Kasumi-1 (cell line): Measurements from ENCODE around the gene POMGNT1.

Experiments
- DNase-seq, 2 experiments: peaks; one replicate each; lab custom pipeline; 2025; lab: John Stamatoyannopoulos, UW

Gene POMGNT1

GRCh38 chr1:46183079-46183847 is 15.0 kb downstream of the POMGNT1 start:
- DNase-seq: peak in 1 of 2 experiments; percentile 10

DNA sequence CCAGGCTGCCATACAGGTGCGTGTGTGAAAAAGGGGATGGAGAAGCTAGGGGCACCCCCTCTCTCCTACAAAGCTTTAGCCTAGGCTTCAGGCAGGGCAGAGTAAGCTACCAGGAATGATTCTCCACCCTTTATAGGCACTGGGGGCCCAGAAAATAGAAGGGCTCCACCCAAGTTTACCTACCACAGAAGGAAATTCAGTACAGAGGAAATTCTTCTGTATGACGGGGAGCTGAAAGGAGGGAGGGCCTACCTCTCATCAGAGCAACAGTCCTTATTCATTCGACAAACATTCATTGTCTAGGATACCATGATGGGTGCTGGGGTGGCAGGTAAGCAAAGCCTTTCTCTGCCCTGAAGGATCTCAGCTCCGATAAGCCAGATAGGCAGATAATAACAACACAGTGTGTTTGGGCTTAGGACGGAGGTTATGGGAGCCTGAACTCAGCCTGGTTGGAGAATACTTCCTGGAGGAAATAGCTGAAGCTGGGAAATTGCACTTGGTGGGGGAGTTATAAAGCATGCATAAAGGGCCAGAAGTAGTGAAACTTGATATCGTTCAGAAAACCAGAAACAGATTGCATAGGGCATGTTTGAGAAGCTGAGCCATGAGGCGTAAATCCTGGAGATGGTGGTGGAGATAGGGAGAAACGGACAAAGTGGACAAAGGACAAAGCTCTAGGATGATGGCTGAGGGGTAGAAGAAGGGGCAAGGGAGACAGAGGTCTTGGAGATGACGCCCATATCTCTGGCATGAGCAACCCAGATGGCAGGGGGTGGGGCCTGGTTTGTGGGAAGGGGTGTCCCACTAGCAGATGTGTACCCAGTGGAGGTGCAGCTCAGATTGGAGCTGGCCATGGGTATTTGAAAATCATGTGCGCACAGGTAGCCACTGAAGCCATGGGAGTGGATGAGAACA is 16.6 kb downstream of the POMGNT1 start:
- DNase-seq: no peak

DNA sequence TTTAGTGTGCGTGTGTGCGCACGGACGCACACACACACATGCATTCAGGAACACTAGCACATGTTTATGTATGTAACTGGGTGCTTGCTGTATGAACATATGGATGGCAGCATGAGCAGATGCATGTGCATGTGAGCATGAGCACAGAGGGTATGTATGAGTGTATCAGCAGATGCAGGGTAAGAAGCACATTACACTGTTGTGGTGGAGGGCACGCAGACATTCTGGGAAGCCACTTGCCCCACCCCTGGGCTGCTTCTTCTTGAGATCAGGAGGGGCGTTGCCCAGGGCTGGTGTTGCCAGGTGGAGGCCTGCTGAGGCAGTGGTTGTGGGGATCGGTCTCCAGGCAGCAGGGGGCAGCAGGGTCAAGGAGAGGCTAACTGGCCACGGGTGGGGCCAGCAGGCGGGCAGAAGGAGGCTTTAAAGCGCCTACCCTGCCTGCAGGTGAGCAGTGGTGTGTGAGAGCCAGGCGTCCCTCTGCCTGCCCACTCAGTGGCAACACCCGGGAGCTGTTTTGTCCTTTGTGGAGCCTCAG is 18.1 kb downstream of the POMGNT1 start:
- no peak for DNase-seq

- peak; percentile 76 to 88 for DNase-seq
These were observed 18.8 kb downstream of the POMGNT1 start for GRCh38 chr1:46179138-46180081.

- no peak for DNase-seq
These were observed 21.9 kb downstream of the POMGNT1 start, which contains the start of gene P3R3URF for GRCh38 chr1:46176211-46176865. TSS of gene P3R3URF (minus strand) at chr1:46176488. CDS start at chr1:46176471, 17 bp downstream.

DNA sequence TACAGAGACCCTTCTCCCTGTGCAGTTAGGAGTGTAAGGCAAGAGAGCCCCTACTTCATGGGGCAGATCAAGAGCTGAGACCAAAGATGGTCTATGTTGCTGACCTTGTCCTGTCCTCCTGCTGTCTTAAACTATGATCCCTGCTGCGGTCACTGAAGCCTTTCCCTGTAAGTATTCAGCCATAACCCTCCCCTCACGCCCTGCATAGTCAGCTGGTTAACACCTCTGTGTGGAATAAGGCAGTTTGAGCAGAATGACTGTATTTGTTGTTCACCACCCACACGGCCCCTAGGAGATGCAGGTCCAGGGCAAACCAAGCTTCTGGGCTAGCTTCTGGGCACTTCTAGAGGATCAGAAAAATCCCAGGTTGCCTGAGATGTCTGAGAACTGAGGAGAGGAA is 23.0 kb downstream of the POMGNT1 start:
- no peak for DNase-seq

- no peak for DNase-seq
These were observed 23.6 kb downstream of the POMGNT1 start, which contains the start of gene TSPAN1 for GRCh38 chr1:46174448-46175231. TSS of gene TSPAN1 (plus strand) at chr1:46175087. CDS start at chr1:46181108, 6,021 bp downstream.

DNA sequence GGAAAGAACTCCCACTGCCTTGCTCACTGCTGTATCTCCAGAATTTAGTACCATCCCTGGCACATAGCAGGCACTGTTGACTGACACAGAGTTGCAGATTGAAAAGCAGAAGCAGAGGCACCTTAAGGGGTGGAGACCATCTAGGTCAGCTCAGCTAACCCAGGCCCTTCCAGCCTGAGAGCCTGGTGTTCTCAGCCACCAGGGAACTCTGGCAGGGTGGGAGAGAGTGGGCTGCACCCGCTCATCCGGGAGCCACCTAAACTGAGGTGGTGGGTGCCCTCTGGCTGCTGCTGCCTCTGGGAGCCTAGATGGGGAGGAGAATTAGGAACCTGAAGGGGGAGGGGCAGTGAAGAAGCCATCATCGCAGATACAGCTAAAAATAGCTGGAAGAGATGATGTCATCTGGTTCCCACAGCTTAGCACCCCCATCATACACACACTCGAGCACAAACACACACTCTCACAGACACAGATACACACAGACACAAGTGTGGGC is 24.8 kb downstream of the POMGNT1 start:
- DNase-seq: peak; percentile 18 to 32

DNA sequence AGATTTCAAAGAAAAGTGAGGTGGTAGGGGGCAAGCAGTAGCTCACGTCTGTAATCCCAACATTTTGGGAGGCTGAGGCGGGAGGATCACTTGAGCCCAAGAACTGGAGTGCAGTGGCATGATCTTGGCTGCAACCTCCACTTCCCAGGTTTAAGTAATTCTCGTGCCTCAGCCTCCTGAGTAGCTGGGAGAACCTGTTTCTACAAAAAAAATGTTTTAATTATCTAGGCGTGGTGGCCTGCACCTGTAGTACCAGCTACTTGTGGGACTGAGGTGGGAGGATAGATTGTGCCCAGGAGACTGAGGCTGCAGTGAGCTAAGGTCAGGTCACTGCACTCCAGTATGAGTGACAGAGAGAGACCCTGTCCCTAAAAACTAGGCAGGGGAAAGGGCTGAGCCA is 25.9 kb downstream of the POMGNT1 start:
- no peak for DNase-seq

- no peak for DNase-seq
These were observed 26.4 kb downstream of the POMGNT1 start for GRCh38 chr1:46171871-46172270.

DNA sequence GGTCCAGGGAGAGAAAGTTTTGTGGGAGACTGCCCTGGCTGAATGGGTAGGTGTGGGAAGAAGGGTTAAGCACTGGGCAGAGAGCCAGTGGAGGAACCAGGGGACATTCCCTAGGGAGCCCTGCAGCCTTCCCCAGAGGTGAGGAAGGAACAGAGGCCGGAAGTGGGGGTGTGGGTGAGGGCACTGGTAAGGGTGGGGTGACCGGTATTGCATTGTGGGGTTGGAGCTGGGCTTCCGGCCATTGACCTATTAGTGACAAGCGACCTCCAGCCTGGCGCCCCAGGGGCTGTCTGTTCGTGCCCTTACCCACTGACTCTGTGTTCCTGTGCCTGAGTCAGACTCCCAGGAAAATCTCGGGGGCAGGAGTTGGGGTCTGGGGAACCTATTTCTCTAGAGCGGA is 26.9 kb downstream of the POMGNT1 start:
- no peak for DNase-seq

GRCh38 chr1:46169811-46170454 is 28.3 kb downstream of the POMGNT1 start:
- DNase-seq: no peak

GRCh38 chr1:46168477-46168876 is 29.8 kb downstream of the POMGNT1 start:
- no peak for DNase-seq

DNA sequence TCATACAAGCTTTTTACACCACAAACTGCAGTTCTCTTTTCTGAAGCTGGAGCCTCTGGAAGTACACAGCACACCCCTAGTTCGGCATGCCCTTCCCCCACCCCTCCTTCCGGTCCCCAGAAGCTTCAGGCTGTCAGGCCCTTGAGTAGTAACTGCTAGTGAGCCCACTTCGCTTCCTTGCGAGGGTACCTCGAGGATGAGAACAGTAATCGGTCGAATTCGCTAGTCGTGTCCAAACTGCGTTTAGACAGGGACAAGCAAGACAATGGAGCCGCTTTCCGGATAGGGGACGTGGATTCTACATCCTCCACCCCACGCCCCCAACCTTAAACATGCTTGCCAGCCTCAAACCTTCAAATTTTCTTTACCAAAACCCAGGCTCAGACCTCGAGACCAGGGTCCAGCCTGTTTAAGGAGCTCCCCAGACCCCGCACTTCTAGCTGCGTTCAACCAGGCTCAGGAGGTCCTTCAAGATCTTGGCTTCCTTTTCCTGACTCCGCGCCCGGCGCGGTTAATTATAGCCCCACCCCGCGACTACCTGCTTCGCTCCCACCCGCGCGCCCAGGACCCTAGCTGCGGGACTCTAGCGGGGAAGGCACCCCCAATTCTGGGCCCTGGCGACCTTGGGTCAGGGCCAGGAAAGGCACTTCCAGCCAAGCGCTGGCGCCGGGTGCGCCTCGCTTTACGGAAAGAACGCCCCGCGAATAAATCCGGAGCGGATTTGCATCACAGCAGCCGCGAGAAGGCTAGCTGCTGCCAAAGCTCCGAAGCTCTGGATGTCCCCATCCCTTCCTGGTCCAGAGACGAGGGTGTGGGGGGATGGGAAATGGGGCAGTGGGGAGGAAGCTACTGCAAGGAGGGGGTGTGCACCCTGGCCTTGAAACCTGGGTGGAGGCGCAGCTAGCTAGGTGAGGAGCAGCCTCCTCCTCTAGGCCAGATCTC is 31.4 kb downstream of the POMGNT1 start:
- DNase-seq: peak; percentile 17 to 35

- no peak for DNase-seq
These were observed 38.0 kb downstream of the POMGNT1 start for GRCh38 chr1:46160212-46160611.

GRCh38 chr1:46159516-46159915 is 38.7 kb downstream of the POMGNT1 start:
- no peak for DNase-seq

DNA sequence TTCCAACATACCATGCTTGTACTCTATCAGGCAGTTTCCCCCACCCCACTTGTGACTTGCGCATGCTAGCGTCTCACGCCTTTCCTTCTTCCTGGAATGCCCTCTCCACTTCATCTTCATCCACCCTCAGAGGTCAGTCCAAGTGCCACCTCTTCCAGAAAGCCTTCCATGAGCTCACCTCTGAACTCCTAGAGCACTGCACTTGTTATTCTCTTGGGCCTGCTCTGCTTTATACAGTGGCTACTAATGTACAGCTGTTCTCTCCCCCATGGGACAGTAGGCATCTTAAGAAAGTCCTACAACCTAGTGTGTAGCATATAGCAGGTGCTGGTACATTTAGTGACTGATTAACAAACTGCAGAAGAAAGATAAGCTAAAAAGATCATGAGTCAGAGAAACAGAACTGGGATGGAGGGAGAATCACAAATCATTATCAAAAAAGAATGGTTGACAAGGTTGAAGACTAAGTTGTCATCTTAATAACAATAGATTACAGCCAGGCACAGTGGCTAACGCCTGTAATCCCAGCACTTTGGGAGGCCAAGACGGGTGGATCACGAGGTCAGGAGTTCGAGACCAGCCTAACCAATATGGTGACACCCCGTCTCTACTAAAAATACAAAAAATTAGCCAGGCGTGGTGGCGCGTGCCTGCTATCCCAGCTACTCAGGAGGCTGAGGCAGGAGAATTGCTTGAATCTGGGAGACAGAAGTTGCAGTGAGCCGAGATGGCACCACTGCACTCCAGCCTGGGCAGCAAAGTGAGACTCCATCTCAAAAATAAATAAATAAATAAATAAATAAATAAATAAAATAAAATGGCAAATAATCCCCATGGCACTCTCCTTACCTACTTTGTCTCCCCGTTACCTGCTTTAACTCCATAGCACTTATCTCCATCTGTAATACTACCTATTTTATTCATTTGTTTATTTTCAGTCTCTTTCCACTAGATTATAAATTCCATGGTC is 39.6 kb downstream of the POMGNT1 start:
- DNase-seq: no peak
